Psoas muscle (tissue), 8 donors: ENCODE results near the gene FYN. TPM values are rescaled to one million over a fixed set of nuclear protein-coding genes. Genes with fewer than 3 reads are reported as not detected.

Experiments
- ATAC-seq, 4 donors: fragments of 200-7000 bp; cut with Tn5 transposase; one replicate each; pipeline ENCODE4 v1.9.1; 2020; ENCODE audit warnings: moderate library complexity in 3 of 4, mild to moderate bottlenecking in 2 of 4
- DNase-seq, 2 donors: peaks; one replicate each; pipeline ENCODE4 v3.0.0-alpha.2; 2020
- H3K27ac ChIP-seq: fragments of 200-600 bp; one replicate; pipeline ENCODE4 v1.8.0; 2022
- H3K27me3 ChIP-seq, 3 donors: fragments of 200-600 bp in 1 of 3; one replicate each; pipeline versions ENCODE4 v1.6.1 to v1.8.0; 2013 to 2022; ENCODE audit warnings: low read length in 2 of 3, mild to moderate bottlenecking in 2 of 3, moderate library complexity in 1 of 3; ENCODE audit not compliant: insufficient read depth in 3 of 3
- H3K36me3 ChIP-seq, 2 donors: fragments of 200-600 bp in 1 of 2; one replicate each; pipeline versions ENCODE4 v1.6.1 to v1.8.0; 2013 to 2022; ENCODE audit warnings: low read depth in 1 of 2, mild to moderate bottlenecking in 1 of 2, moderate library complexity in 1 of 2; ENCODE audit not compliant: insufficient read depth in 1 of 2
- H3K4me1 ChIP-seq: fragments of 200-600 bp; one replicate; pipeline ENCODE4 v1.8.0; 2022
- H3K4me3 ChIP-seq: fragments of 200-600 bp; one replicate; pipeline ENCODE4 v1.8.0; 2022; ENCODE audit warnings: mild to moderate bottlenecking
- H3K9me3 ChIP-seq: fragments of 200-600 bp; one replicate; pipeline ENCODE4 v1.8.0; 2022
- CTCF ChIP-seq: fragments of 200-600 bp; IDR thresholded peaks from one replicate; pipeline ENCODE4 v1.8.0; 2022; ENCODE audit warnings: antibody characterized with exemption
- WGBS, 3 donors: extraction: QIAGEN DNeasy Blood & Tissue Kit; methylation state at CpG; one replicate each; pipeline versions ENCODE4 v1.1.6 to v1.1.7; 2013; 5-methylcytosine and 5-hydroxymethylcytosine counted together
- intact Hi-C, 2 donors: fragments of 100-400 bp; cut with DNase I; formaldehyde crosslinking; loops; one replicate each; pipeline versions ENCODE4 v1.11.0 to v1.14.2; 2022
- polyA plus RNA-seq, 3 donors: library from polyadenylated mRNA; stranded (reverse); fragments of 200-250 nt; gene quantifications; one replicate each; pipeline ENCODE4 v1.2.3, GENCODE V29; 2013
- total RNA-seq, 4 donors: library from RNA; stranded (reverse); fragmentation: NEBNext Ultra II Directional in 2 of 4; extraction: Animal tissue kit (Norgen Biotek cat#: 25700) in 2 of 4; gene quantifications; one replicate each; pipeline versions ENCODE4 v1.2.1 to v1.2.4, GENCODE V29; 2021 to 2023
- donor health status: healthy with polysubstance abuse.
- donor health status: DM: no; HTN: no; CAD: no; lungs with moderate emphysema.
- donor health status: Bipolar disorder and iron deficiency.
- donor health status: healthy.
- donor health status: DM: yes; HTN: yes; CAD: no.
- donor health status: DM: no; HTN: no; CAD: no.
- donor health status: DM: no; HTN: no; CAD: no.
- donor health status: DM: yes; HTN: yes; CAD: no.

The FYN gene
- total and polyA plus RNA-seq, 7 donors: 7.1 to 27.8 (median 12.3) TPM

DNA sequence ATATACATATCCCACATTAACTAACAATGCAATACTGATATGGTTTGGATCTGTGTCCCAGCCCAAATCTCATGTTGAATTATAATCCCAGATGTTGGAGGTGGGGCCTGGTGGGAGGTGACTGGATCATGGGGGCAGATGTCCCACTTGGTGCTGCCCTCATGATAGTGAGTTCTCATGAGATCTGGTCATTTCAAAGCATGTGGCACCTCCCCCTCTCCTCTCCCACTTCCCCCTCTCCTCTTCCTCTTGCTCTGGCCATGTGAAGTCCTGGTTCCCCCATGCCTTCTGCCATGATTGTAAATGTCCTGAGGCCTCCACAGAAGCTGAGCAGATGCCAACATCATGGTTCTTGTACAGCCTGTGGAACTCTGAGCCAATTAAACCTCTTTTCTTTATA, 71.2 kb downstream of the FYN start:
- H3K4me1 ChIP-seq: no peaks in the 10 kb centered on the region
- no peaks in the 10 kb centered on the region for H3K27me3 ChIP-seq
- intact Hi-C loops: loop anchor here in 1 of 2 donors (5.0 kb wide), 1 partner anchor 70 kb away; the partner anchor contains the start of gene FYN
- H3K4me3 ChIP-seq: no peak overlapping the region
- no peak overlapping the region for H3K27ac ChIP-seq
- DNase-seq (no peak), ATAC-seq (no peak)
- H3K36me3 ChIP-seq: no peaks in the 10 kb centered on the region
- TF ChIP-seq CTCF: no peak
- H3K9me3 ChIP-seq: no peaks in the 10 kb centered on the region

DNA sequence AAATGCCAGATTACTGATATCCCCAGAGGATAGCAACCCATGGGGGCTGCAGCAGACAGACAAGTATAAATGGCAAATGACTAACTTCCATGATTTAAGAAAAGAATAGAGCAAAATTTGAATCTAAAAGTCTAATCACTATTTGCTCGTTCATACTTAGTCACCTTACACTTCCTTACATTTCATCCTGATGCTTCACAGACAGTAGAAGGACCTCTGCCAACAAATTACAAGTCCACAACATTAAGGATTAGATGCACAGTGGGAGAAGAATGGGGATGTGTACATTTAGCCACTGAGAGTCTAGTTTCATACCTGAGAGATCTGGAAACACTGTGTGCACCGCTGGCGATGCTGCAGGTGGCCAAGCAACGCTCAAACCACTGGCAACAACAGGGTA, 72.4 kb downstream of the FYN start:
- H3K4me3 ChIP-seq: no peak overlapping the region
- no peaks in the 10 kb centered on the region for H3K36me3 ChIP-seq
- TF ChIP-seq CTCF: no peak
- DNase-seq (no peak), ATAC-seq (no peak)
- no peaks in the 10 kb centered on the region for H3K27me3 ChIP-seq
- H3K4me1 ChIP-seq: no peaks in the 10 kb centered on the region
- WGBS, 3 donors: 76 to 92% (median 78%) methylated on average over 4 of the region's 4 CpGs
- no peaks in the 10 kb centered on the region for H3K9me3 ChIP-seq
- H3K27ac ChIP-seq: no peak overlapping the region
- intact Hi-C loops: loop anchor here in 1 of 2 donors (5.0 kb wide), 1 partner anchor 71 kb away; the partner anchor contains the start of gene FYN

- Histone ChIP-seq H3K27ac (no peak overlapping the region), H3K4me1 (no peaks in the 10 kb centered on the region), H3K4me3 (no peak overlapping the region), H3K36me3 (no peaks in the 10 kb centered on the region), H3K27me3 (no peaks in the 10 kb centered on the region), H3K9me3 (no peaks in the 10 kb centered on the region)
- 40 to 61% (median 44%) methylated on average over 11 of the region's 11 CpGs for WGBS, 3 donors
- no peak for TF ChIP-seq CTCF
- intact Hi-C loops: loop anchor here in 1 of 2 donors (5.0 kb wide), 1 partner anchor 72 kb away; the partner anchor contains the start of gene FYN
- DNase-seq (no peak), ATAC-seq (no peak)
These were observed 72.9 kb downstream of the FYN start for GRCh38 chr6:111800259-111800765.

GRCh38 chr6:111799576-111800258, 73.5 kb downstream of the FYN start:
- Histone ChIP-seq H3K4me3 (no peak overlapping the region), H3K9me3 (no peaks in the 10 kb centered on the region), H3K36me3 (no peaks in the 10 kb centered on the region), H3K27me3 (no peaks in the 10 kb centered on the region), H3K4me1 (no peaks in the 10 kb centered on the region), H3K27ac (no peak overlapping the region)
- no peak for DNase-seq
- no peak for TF ChIP-seq CTCF
- intact Hi-C loops: loop anchor here in 1 of 2 donors (5.0 kb wide), 1 partner anchor 73 kb away; the partner anchor contains the start of gene FYN
- ATAC-seq: peak in 1 of 4 donors; percentile 43
- 76 to 85% (median 80%) methylated on average over 11 of the region's 11 CpGs for WGBS, 3 donors
